H1 (cell line): ENCODE data around the gene CEP250.

Experiments used
- ASH2L ChIP-seq: fragments of 200-600, 300-600 bp; sonication (generic); IDR thresholded peaks from one replicate; pipeline ENCODE4 v1.7.1; 2017; ENCODE audit warnings: low read length
- ATF3 ChIP-seq: IDR thresholded peaks from 2 replicates; pipeline ENCODE4 v1.6.1; 2011; ENCODE audit warnings: low read depth, mild to moderate bottlenecking, low read length; ENCODE audit not compliant: insufficient read depth
- CTCF ChIP-seq, 3 experiments: IDR thresholded peaks; 1 replicate in 2 of 3; 2 replicates in 1 of 3; pipeline versions ENCODE4 v1.5.1 to v1.6.1; 2011; ENCODE audit warnings: low read length in 3 of 3, mild to moderate bottlenecking in 3 of 3, inconsistent platforms in 2 of 3, low read depth in 1 of 3, moderate library complexity in 1 of 3; ENCODE audit not compliant: insufficient read depth in 1 of 3; ENCODE audit errors: control extremely low read depth in 1 of 3
- EP300 ChIP-seq, 2 experiments: IDR thresholded peaks; 1 replicate in 1 of 2; 2 replicates in 1 of 2; pipeline ENCODE4 v1.6.1; 2011 to 2012; ENCODE audit warnings: low read depth in 2 of 2, low read length in 2 of 2, mild to moderate bottlenecking in 2 of 2, borderline replicate concordance in 1 of 2, inconsistent platforms in 1 of 2, moderate library complexity in 1 of 2
- EZH2 ChIP-seq: fragments of 200-600 bp; sonication (generic); IDR thresholded peaks from 2 replicates; pipeline ENCODE4 v1.7.1; 2012; ENCODE audit warnings: low read depth, mild to moderate bottlenecking, moderate library complexity, low read length, inconsistent platforms; ENCODE audit not compliant: severe bottlenecking
- JUN ChIP-seq: IDR thresholded peaks from 2 replicates; pipeline ENCODE4 v1.6.1; 2011; ENCODE audit warnings: low read depth, mild to moderate bottlenecking, improper control_type of control experiment, low read length
- POLR2A ChIP-seq, 2 experiments: IDR thresholded peaks; 1 replicate in 1 of 2; 2 replicates in 1 of 2; pipeline ENCODE4 v1.6.1; 2011; ENCODE audit warnings: low read depth in 2 of 2, low read length in 2 of 2, mild to moderate bottlenecking in 2 of 2; ENCODE audit errors: control extremely low read depth in 1 of 2
- POLR2AphosphoS5 ChIP-seq: IDR thresholded peaks from 2 replicates; pipeline ENCODE4 v1.6.1; 2011; ENCODE audit warnings: low read depth, low read length
- RXRA ChIP-seq: IDR thresholded peaks from 2 replicates; pipeline ENCODE4 v1.6.1; 2011; ENCODE audit warnings: low read depth, mild to moderate bottlenecking, low read length, moderate library complexity; ENCODE audit not compliant: insufficient read depth
- SIN3A ChIP-seq, 2 experiments: IDR thresholded peaks in 1 of 2; conservative IDR thresholded peaks in 1 of 2; 2 replicates each; pipeline ENCODE4 v1.6.1; 2011 to 2012; ENCODE audit warnings: low read length in 2 of 2, improper control_type of control experiment in 1 of 2, low read depth in 1 of 2, mild to moderate bottlenecking in 1 of 2
- TAF1 ChIP-seq: IDR thresholded peaks from 2 replicates; pipeline ENCODE4 v1.6.1; 2011; ENCODE audit warnings: mild to moderate bottlenecking, low read depth, low read length
- TBP ChIP-seq: IDR thresholded peaks from 2 replicates; pipeline ENCODE4 v1.6.1; 2011; ENCODE audit warnings: low read depth, low read length, improper control_type of control experiment
- USF2 ChIP-seq: IDR thresholded peaks from 2 replicates; pipeline ENCODE4 v1.6.1; 2011; ENCODE audit warnings: low read length, improper control_type of control experiment
- YY1 ChIP-seq: IDR thresholded peaks from 2 replicates; pipeline ENCODE4 v1.6.1; 2011; ENCODE audit warnings: low read depth, mild to moderate bottlenecking, low read length

GRCh38 chr20:35552914-35553313 is 97.5 kb downstream of the CEP250 start:
- TF ChIP-seq RXRA (no peak), USF2 (no peak), EP300 (IDR thresholded peaks at IDR 0.05; ENCODE audit: borderline replicate concordance in 1 of 2, low read depth in 2 of 2, low read length in 2 of 2) (no peak), SIN3A (conservative IDR thresholded peaks at IDR 0.05 in 1 of 2, IDR thresholded peaks at IDR 0.05 in 1 of 2; ENCODE audit: low read depth in 1 of 2, low read length in 2 of 2) (no peak), POLR2A (IDR thresholded peaks at IDR 0.05; ENCODE audit: control extremely low read depth in 1 of 2, low read depth in 2 of 2, low read length in 2 of 2) (no peak), ATF3 (no peak), ASH2L (no peak), EZH2 (no peak), CTCF (IDR thresholded peaks at IDR 0.05; ENCODE audit: control extremely low read depth in 1 of 3, insufficient read depth in 1 of 3, low read depth in 1 of 3, low read length in 3 of 3) (no peak), JUN (no peak), TAF1 (no peak), YY1 (no peak), TBP (no peak), POLR2AphosphoS5 (no peak)
